Endothelial cell of umbilical vein (primary cell): ENCODE measurements around the gene AK4. TPM values are rescaled to one million over a fixed set of nuclear protein-coding genes. Genes with fewer than 3 reads are reported as not detected.
A peak's percentile ranks its signal among the peaks of the same experiment; 100 is the strongest.

Experiments
- BruUV-seq: library from RNA; stranded (reverse); fragments of 400-500 nt; replicated peaks from 2 replicates; lab custom pipeline; 2021; lab: Mats Ljungman, UMichigan
- CTCF ChIA-PET: fragments of 300-600, 350-600 bp; sonication (Branson Sonifier 250); formaldehyde crosslinking; loops from one replicate; lab custom pipeline; 2021; ENCODE audit warnings: antibody characterized with exemption, inconsistent platforms; lab: Charles Lee
- POLR2A ChIA-PET: fragments of 300-600, 350-600 bp; sonication (Branson Sonifier 250); formaldehyde crosslinking; loops from one replicate; lab custom pipeline; 2021; ENCODE audit warnings: antibody characterized with exemption, inconsistent platforms; lab: Charles Lee
- DNase-seq: peaks from one replicate; pipeline ENCODE4 v3.0.0-alpha.2; 2011; ENCODE audit warnings: low read depth, low spot score
- FAIRE-seq: peaks from 2 replicates; lab custom pipeline; 2011; peaks lifted over from hg19 to GRCh38; lab: Jason Lieb, UNC
- H2AFZ ChIP-seq: 2 replicates; pipeline ENCODE4 v1.6.0; 2012; ENCODE audit warnings: low read depth, low read length, control low read depth, inconsistent platforms
- H3K27ac ChIP-seq: 2 replicates; pipeline ENCODE4 v1.5.1; 2011; ENCODE audit warnings: low read depth, mild to moderate bottlenecking, control low read depth, low read length, moderate library complexity; ENCODE audit not compliant: insufficient read depth
- H3K27me3 ChIP-seq, 2 experiments: 2 replicates each; pipeline versions ENCODE4 v1.6.0 to v1.6.1; 2011; ENCODE audit warnings: low read length in 2 of 2, mixed read lengths in 1 of 2; ENCODE audit not compliant: control insufficient read depth in 2 of 2, insufficient read depth in 2 of 2
- H3K36me3 ChIP-seq, 2 experiments: 2 replicates in 1 of 2; 3 replicates in 1 of 2; pipeline ENCODE4 v1.5.1; 2011; ENCODE audit warnings: low read length in 2 of 2, mild to moderate bottlenecking in 1 of 2, moderate library complexity in 1 of 2; ENCODE audit not compliant: control insufficient read depth in 2 of 2, insufficient read depth in 2 of 2; ENCODE audit errors: extremely low read depth in 1 of 2
- H3K4me1 ChIP-seq: 3 replicates; pipeline ENCODE4 v1.5.1; 2011; ENCODE audit warnings: mild to moderate bottlenecking, low read length; ENCODE audit not compliant: control insufficient read depth, insufficient read depth; ENCODE audit errors: extremely low read depth
- H3K4me2 ChIP-seq: 2 replicates; pipeline ENCODE4 v1.6.1; 2011; ENCODE audit warnings: low read length, control low read depth, mixed read lengths; ENCODE audit not compliant: insufficient read depth
- H3K4me3 ChIP-seq, 3 experiments: fragments of 200-600 bp in 1 of 3; sonication (generic), shearing (Covaris generic) in 1 of 3; replicated peaks in 1 of 3; 2 replicates each; pipeline ENCODE4 v1.5.1; 2011 to 2016; ENCODE audit warnings: control low read depth in 3 of 3, low read length in 3 of 3, mild to moderate bottlenecking in 2 of 3, inconsistent platforms in 1 of 3, low read depth in 1 of 3, moderate library complexity in 1 of 3; ENCODE audit not compliant: insufficient read depth in 1 of 3
- H3K79me2 ChIP-seq: 2 replicates; pipeline ENCODE4 v1.6.0; 2012; ENCODE audit warnings: low read length, inconsistent platforms; ENCODE audit not compliant: control insufficient read depth, insufficient read depth
- H3K9ac ChIP-seq: replicated peaks from 2 replicates; pipeline ENCODE3; 2011; ENCODE audit warnings: low read length, control low read depth; ENCODE audit not compliant: insufficient read depth; ENCODE audit errors: extremely low read depth
- H3K9me1 ChIP-seq: replicated peaks from 3 replicates; pipeline ENCODE4 v1.6.0; 2011; ENCODE audit warnings: mild to moderate bottlenecking, low read length; ENCODE audit not compliant: control insufficient read depth, insufficient read depth; ENCODE audit errors: extremely low read depth
- H3K9me3 ChIP-seq: replicated peaks from 2 replicates; pipeline ENCODE4 v1.5.1; 2012; ENCODE audit warnings: low read length, inconsistent platforms; ENCODE audit not compliant: control insufficient read depth, insufficient read depth
- H4K20me1 ChIP-seq: replicated peaks from 2 replicates; pipeline ENCODE3; 2011; ENCODE audit warnings: mild to moderate bottlenecking, low read length; ENCODE audit not compliant: control insufficient read depth, insufficient read depth; ENCODE audit errors: extremely low read depth
- CTCF ChIP-seq, 2 donors: IDR thresholded peaks; 1 replicate in 1 of 2; 2 replicates in 1 of 2; pipeline ENCODE4 v1.5.1; 2011; ENCODE audit warnings: low read length in 2 of 2, mild to moderate bottlenecking in 2 of 2, moderate library complexity in 2 of 2, control low read depth in 1 of 2, inconsistent platforms in 1 of 2, low read depth in 1 of 2; ENCODE audit not compliant: insufficient read depth in 1 of 2; ENCODE audit errors: extremely low read depth in 1 of 2
- EZH2 ChIP-seq: IDR thresholded peaks from 2 replicates; pipeline ENCODE4 v1.6.1; 2012; ENCODE audit warnings: borderline replicate concordance, low read depth, mild to moderate bottlenecking, moderate library complexity, low read length, inconsistent platforms; ENCODE audit not compliant: severe bottlenecking
- FOS ChIP-seq: IDR thresholded peaks from 2 replicates; pipeline ENCODE4 v1.6.1; 2011; ENCODE audit warnings: mild to moderate bottlenecking, low read length, moderate library complexity, borderline replicate concordance; ENCODE audit not compliant: insufficient read depth
- GATA2 ChIP-seq: IDR thresholded peaks from 2 replicates; pipeline ENCODE4 v1.7.0; 2011; ENCODE audit warnings: low read depth, mild to moderate bottlenecking, moderate library complexity, mixed read lengths, low read length; ENCODE audit not compliant: insufficient read length, insufficient read depth
- JUN ChIP-seq: IDR thresholded peaks from 2 replicates; pipeline ENCODE4 v1.6.1; 2011; ENCODE audit warnings: borderline replicate concordance, low read depth; ENCODE audit not compliant: insufficient read length, insufficient read depth
- MAX ChIP-seq: IDR thresholded peaks from 2 replicates; pipeline ENCODE4 v1.6.1; 2011; ENCODE audit not compliant: insufficient read depth, insufficient read length
- MYC ChIP-seq: IDR thresholded peaks from one replicate; pipeline ENCODE4 v1.6.1; 2011; ENCODE audit warnings: mild to moderate bottlenecking, low read depth, low read length
- POLR2A ChIP-seq: IDR thresholded peaks from 2 replicates; pipeline ENCODE4 v1.6.1; 2012; ENCODE audit warnings: low read depth, mild to moderate bottlenecking, control low read depth, low read length
- POLR2AphosphoS5 ChIP-seq: IDR thresholded peaks from 2 replicates; pipeline ENCODE4 v1.6.1; 2012; ENCODE audit warnings: low read depth, mild to moderate bottlenecking, control low read depth, low read length, moderate library complexity; ENCODE audit not compliant: insufficient read depth
- dilution Hi-C: fragments of 300-500 bp; cut with MboI; formaldehyde crosslinking; loops from one replicate; pipeline ENCODE4 v1.15.0; 2019; ENCODE audit warnings: low sequenced_read_pairs; ENCODE audit not compliant: extremely low pct_ligation_motif_present
- intact Hi-C: fragments of 100-400 bp; cut with micrococcal nuclease; formaldehyde crosslinking; loops from one replicate; pipeline ENCODE4 v1.10.0; 2022
- polyA plus RNA-seq, 4 experiments: library from polyadenylated mRNA; depleted of rRNA in 3 of 4; stranded (reverse) in 3 of 4; unstranded in 1 of 4; fragments of >200 nt; gene quantifications; 2 replicates each; pipeline versions ENCODE4 v1.2.1 to v1.2.3, GENCODE V29; 2011 to 2012; ENCODE audit warnings: missing spikeins in 1 of 4
- total RNA-seq: library from RNA; stranded (reverse); gene quantifications from 2 replicates; pipeline ENCODE4 v1.2.3, GENCODE V29; 2021

The AK4 gene
- total and polyA plus RNA-seq, 2 donors (not counting 3 experiments of a cell fraction or from before 2014, with no cell fraction given), result 2.2 to 5.6 TPM

- peak; percentile 31 for FAIRE-seq
- no peaks in the 10 kb centered on the region for H3K9me1 ChIP-seq
- no peak for TF ChIP-seq EZH2
- no peak for TF ChIP-seq POLR2AphosphoS5
- TF ChIP-seq MYC, result no peak
- no peak for TF ChIP-seq MAX
- TF ChIP-seq POLR2A, result no peak
- no peak for TF ChIP-seq GATA2
- TF ChIP-seq CTCF (IDR thresholded peaks at IDR 0.05; ENCODE audit: extremely low read depth in 1 of 2, insufficient read depth in 1 of 2, low read depth in 1 of 2, low read length in 2 of 2), result no peak
- no peak for TF ChIP-seq JUN
- no peak for TF ChIP-seq FOS
- DNase-seq, result peak; percentile 14
- BruUV-seq, result TSS peak; percentile 24
- H3K27me3 ChIP-seq, result peaks cover 0 to 13% of the 10 kb centered on the region in 2 experiments
- no peak overlapping the region for H3K9ac ChIP-seq
- intact Hi-C loops, result loop anchor here (2.0 to 5.0 kb wide), 3 partner anchors 59 to 273 kb away; partner anchors contain the start of genes LEPR and LEPROT
- no peaks in the 10 kb centered on the region for H3K79me2 ChIP-seq
- no peaks in the 10 kb centered on the region for H3K4me1 ChIP-seq
- H3K4me3 ChIP-seq, result no peak overlapping the region
- dilution Hi-C loops, result no loop called here
- H3K9me3 ChIP-seq, result no peaks in the 10 kb centered on the region
- ChIA-PET CTCF (interaction anchor here (0.7 to 3.4 kb wide), 5 partner anchors 8 to 662 kb away, joined by 3 to 13 read pairs (median 3); no protein-coding TSS in a partner anchor), POLR2A (interaction anchor here (0.6 kb wide), 1 partner anchor 99 kb away, joined by 3 read pairs; no protein-coding TSS in a partner anchor)
- H3K4me2 ChIP-seq, result peak overlapping the region; percentile 18
- H2AFZ ChIP-seq, result peak overlapping the region; percentile 69
- no peaks in the 10 kb centered on the region for H3K36me3 ChIP-seq
- no peaks in the 10 kb centered on the region for H4K20me1 ChIP-seq
- H3K27ac ChIP-seq, result no peak overlapping the region
Observed at GRCh38 chr1:65149351-65150107, 1.5 kb downstream of the AK4 start.
